ENCODE data around the gene IER5L.

IER5L gene

DNA sequence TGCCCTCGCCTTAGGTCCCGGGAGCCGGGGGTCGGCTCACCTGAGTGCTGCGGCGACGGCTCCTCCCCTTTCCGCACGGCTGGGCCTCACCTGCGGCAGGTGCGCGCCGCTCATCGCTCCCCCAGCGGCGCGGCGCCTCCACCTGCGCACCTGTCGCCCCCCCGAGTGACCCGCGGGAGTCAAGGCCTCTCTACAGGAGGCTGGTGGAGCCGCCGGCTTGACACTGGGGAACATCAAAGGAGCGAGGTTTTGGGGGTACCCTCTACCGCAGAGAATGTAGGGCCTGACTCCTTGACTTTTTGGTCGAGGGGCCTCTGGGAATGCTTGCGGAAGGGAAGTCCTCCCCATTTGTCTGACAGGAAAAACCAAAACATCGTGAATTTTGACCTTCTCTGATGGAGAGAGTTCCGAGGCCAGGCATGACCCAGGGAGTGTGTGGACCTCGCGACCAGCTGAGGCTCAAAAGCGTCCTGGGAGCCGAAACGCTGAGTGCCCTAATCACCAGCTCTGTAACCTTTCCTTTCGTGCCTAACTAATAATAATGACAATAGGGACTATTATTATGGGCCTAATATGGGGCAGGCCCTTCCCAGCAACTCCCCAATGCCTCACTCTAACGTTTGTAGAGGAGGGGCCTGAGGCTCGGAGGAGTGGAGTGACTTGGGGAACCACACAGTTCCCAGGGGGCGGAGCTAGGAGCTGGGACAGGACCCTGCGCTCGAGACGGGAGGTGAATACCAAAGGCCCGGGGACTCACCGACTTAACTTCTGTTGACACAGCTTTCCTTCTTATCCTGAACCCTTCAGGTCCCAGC lies 714 bp upstream of the IER5L start:
- TF ChIP-seq, protein P1, sequence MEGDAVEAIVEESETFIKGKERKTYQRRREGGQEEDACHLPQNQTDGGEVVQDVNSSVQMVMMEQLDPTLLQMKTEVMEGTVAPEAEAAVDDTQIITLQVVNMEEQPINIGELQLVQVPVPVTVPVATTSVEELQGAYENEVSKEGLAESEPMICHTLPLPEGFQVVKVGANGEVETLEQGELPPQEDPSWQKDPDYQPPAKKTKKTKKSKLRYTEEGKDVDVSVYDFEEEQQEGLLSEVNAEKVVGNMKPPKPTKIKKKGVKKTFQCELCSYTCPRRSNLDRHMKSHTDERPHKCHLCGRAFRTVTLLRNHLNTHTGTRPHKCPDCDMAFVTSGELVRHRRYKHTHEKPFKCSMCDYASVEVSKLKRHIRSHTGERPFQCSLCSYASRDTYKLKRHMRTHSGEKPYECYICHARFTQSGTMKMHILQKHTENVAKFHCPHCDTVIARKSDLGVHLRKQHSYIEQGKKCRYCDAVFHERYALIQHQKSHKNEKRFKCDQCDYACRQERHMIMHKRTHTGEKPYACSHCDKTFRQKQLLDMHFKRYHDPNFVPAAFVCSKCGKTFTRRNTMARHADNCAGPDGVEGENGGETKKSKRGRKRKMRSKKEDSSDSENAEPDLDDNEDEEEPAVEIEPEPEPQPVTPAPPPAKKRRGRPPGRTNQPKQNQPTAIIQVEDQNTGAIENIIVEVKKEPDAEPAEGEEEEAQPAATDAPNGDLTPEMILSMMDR (IDR thresholded peaks at IDR 0.05; ENCODE audit: unreplicated experiment in 3 of 3), result no peak
- Mint-ChIP-seq H3K4me3 (peak overlapping the region; percentile 75 to 95 (median 84)), H3K27me3 (ENCODE audit: low read depth) (peaks cover 20% of the 10 kb centered on the region)

DNA sequence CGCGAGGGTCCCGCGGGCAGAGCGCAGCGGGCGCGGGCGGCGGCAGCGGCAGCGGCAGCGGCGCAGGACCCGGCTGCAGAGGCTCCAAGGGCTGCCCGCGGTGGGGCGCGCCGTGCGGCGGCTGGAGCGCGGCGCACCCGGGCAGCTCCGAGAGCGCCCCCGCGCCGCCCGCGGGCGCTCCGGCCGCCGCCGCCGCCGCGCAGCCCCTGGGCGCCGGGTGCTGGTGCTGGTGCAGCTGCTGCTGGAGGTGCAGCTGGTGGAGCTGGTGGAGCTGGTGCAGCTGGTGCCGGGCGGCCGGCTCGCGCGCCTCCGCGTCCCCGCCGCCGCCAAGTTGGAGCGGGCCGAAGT lies 644 bp downstream of the IER5L start:
- peak overlapping the region; percentile 95 to 97 (median 96) for H3K4me3 Mint-ChIP-seq
- H3K27me3 Mint-ChIP-seq (ENCODE audit: low read depth), result peaks cover 24% of the 10 kb centered on the region
- no peaks in the 10 kb centered on the region for H3K36me3 Mint-ChIP-seq (ENCODE audit: low read depth)
- H3K9me3 Mint-ChIP-seq, result no peaks in the 10 kb centered on the region
- H3K4me1 Mint-ChIP-seq, result peaks cover 36% of the 10 kb centered on the region
- H3K27ac Mint-ChIP-seq, result peak overlapping the region; percentile 81 to 99 (median 95)
- TF ChIP-seq, protein P1 (IDR thresholded peaks at IDR 0.05; ENCODE audit: unreplicated experiment in 3 of 3), result no peak

More for the DNA sequence above, 714 bp upstream of the IER5L start:
- Mint-ChIP-seq H3K36me3 (ENCODE audit: low read depth) (no peaks in the 10 kb centered on the region), H3K4me1 (peaks cover 34% of the 10 kb centered on the region), H3K9me3 (no peaks in the 10 kb centered on the region), H3K27ac (peak overlapping the region; percentile 47 to 90 (median 85))

DNA sequence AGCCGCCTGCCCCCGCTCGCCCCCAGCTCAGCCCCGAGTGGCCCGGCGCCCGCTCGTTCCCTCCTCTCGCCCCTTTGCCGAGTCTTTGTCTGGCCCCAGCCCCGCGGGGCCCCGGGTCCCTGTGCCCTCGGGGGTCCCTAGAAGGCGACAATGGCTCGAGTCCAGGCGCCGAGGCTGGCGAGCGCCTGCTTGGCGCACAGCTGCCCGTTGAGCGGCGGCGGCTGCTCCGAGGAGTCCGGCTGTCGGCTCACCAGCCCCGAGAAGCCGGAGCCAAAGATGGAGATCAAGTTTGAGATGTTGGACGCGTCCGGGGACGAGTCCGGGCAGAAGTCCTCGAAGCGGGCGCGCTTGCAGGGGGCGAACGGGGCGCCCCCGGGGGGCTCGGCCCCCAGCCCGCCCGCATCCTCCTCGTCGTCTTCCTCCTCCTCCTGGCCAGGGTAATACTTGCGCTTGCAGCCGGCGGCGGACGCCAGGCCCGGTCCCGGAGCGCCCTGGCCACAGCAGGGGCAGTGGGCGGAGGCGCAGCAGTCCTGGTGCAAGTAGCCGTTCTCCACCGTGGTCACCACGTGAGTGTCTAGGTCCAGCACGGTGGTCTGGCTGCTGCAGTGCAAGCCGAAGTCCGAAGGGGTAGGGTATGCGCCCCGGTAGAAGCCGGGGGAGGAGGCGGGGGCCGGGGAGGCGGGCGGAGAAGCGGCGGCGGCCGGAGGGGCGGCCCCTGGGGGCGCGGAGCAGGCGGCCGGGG lies 1.2 kb downstream of the IER5L start:
- Mint-ChIP-seq H3K27ac (peak overlapping the region; percentile 99), H3K9me3 (no peaks in the 10 kb centered on the region), H3K4me1 (peaks cover 31% of the 10 kb centered on the region), H3K4me3 (peak overlapping the region; percentile 92 to 97 (median 94)), H3K36me3 (ENCODE audit: low read depth) (no peaks in the 10 kb centered on the region), H3K27me3 (ENCODE audit: low read depth) (peaks cover 19% of the 10 kb centered on the region)
- TF ChIP-seq, protein P1 (IDR thresholded peaks at IDR 0.05; ENCODE audit: unreplicated experiment in 3 of 3), result no peak

DNA sequence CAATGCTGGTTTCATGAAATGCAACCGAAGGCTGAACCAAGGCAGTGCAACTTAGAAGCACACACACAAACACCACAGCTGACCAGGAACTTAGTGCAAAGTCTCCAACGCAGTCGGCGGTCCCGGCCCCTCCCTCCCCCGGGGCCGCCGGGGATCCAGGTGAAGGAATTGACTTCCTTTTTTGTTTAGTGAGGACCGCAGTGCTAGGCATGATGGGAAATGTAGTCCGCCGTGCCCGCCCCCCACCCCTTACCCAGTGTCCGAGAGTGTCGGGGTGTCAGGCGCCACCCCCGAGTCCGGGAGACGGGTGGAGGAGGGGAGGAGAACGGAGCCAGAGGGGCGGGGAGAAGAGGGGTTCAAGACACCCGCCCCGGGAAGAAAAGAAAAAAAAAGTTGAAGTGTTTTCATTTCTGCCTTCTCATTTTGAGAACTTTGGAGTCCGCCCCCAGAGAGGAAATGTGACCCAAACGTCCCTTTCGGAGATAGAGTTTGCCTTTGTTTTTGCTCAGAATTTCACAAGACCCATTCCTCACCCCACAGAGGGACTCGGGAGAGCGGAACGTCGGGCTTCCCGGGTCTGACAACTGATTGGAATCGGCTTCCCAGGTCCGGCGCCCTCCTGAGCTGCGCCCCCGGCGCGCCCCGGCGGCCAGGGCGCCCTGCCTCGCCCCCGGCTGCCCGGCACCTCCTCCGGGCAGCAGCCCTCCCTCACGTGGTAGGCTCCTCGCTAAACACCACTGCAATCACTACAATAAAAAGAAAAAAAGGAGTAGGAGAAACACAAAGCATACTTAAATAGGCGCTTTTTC lies 2.0 kb downstream of the IER5L start:
- Mint-ChIP-seq H3K27me3 (ENCODE audit: low read depth) (peaks cover 14% of the 10 kb centered on the region), H3K4me3 (peak overlapping the region; percentile 92 to 97 (median 94)), H3K4me1 (peaks cover 23% of the 10 kb centered on the region), H3K27ac (peak overlapping the region; percentile 99), H3K9me3 (no peaks in the 10 kb centered on the region), H3K36me3 (ENCODE audit: low read depth) (no peaks in the 10 kb centered on the region)
- TF ChIP-seq, protein P1 (IDR thresholded peaks at IDR 0.05; ENCODE audit: unreplicated experiment in 3 of 3), result no peak

DNA sequence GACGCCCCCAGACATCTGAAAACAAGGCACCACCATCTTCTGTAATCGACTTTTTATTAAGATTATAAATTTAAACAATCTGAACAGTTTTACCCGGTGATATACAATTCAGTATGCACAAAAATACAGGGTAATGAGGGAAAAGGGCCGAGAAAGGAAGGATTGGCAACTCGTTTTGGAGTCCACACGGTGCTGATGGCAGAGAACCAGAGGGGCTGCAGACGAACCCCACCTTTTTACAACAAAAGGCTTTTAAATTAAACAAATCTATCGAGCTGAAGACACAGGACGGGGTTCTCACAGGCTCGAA lies 2.6 kb downstream of the IER5L start:
- H3K4me3 Mint-ChIP-seq, result peak overlapping the region; percentile 92 to 97 (median 94)
- no peaks in the 10 kb centered on the region for H3K9me3 Mint-ChIP-seq
- H3K36me3 Mint-ChIP-seq (ENCODE audit: low read depth), result no peaks in the 10 kb centered on the region
- H3K27ac Mint-ChIP-seq, result peak overlapping the region; percentile 99
- TF ChIP-seq, protein P1 (IDR thresholded peaks at IDR 0.05; ENCODE audit: unreplicated experiment in 3 of 3), result no peak
- peaks cover 17% of the 10 kb centered on the region for H3K4me1 Mint-ChIP-seq
- peaks cover 9% of the 10 kb centered on the region for H3K27me3 Mint-ChIP-seq (ENCODE audit: low read depth)
